CD4-positive, alpha-beta T cell treated with Interleukin-17A for 1 hour (primary cell): ENCODE results near the gene TREML1.

ENCODE experiments used
- DNase-seq: peaks from one replicate; pipeline ENCODE4 v3.0.0-alpha.2; 2020

The TREML1 gene

DNA sequence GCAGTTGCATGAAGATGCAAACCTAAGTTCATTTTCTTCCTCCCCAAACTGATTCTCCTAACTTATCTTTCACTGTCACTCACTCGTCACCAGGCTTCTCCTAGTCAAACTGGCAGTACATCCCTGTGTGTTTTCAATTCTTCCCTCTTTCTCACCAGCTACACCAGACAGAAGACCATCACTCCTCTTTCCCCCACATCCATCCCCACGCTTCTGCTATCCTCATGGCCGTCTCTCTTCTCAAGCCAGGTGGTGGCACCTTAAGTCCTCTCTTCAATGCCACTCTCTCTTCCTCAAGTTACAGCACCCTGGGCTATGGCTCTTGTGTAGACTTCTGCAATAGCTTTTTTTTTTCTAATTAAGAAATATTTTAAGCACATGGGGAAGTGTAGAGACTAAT, 23.1 kb upstream of the TREML1 start:
- DNase-seq = no peak

DNA sequence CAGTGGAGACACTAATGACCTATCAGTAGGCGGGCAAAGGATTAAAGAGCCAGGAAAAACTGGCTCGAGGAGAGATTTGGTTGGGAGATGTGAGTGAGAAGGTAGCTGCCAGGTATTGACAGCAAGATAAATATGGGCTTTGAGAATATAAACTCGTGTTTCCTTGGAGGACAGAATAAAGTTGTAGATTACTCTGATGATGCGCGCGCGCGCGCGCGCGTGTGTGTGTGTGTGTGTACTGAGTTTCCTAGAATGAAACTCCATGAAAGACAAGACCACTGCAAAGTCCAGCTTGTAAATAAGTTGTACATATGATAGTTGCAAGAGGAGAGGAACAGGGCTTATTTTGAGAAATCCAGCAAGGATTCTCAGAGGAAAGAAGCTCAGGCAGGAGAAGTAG, 22.0 kb upstream of the TREML1 start:
- DNase-seq = no peak

DNA sequence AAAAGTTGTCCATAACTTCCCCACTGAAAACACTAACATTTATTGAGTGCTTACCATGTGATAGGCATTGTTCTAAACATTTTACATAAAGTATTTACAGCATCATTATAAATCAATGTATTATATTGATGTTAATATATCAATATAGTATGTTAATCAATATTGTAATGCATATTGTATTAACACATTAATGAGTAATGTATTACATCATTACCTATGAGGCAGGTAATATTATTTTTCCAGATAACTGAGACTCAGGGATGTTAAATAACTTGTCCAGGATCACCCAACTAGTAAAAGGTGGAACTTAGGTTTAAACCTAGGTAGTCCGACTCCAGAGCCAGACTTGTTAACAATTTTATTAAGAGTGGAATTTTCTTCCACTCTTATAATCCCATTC, 20.9 kb upstream of the TREML1 start:
- DNase-seq = no peak

DNA sequence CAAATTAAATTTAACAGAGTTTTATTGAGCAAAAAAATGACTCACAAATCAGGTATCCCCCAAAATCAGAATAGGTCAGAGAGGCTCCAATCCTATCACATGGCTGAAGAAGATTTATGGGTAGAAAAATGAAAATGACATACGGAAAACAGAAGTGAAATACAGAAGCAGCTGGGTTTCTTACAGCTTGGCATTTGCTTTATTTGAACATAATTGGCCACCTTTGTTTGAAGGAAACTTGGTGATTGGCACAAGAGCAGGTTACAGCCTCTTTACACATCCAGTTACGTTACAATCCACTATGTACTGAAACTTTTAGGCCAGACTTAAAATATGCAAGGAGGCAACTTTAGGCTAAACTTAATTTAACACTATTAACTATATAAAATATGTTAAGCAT, 20.5 kb upstream of the TREML1 start:
- no peak for DNase-seq

DNA sequence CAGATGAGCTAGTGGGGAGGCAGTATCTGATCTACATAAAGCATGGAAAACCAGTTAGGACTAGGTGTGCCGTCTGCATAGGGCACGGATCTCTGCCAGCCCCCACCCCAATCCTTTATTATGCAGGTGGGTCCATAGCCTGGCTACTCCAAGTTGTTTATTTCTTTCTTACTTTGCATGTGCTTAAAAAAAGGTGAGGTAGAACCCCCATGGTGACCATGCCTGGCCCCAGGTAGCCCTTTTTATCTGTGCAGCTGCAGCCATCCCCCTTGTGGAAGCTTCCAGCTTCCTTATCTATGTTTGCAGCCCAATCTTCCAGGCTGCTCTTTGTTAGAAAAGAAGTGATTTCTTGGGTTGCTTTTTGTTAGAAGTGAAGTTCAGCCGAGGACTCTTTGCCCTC, 17.8 kb upstream of the TREML1 start:
- DNase-seq = no peak

DNA sequence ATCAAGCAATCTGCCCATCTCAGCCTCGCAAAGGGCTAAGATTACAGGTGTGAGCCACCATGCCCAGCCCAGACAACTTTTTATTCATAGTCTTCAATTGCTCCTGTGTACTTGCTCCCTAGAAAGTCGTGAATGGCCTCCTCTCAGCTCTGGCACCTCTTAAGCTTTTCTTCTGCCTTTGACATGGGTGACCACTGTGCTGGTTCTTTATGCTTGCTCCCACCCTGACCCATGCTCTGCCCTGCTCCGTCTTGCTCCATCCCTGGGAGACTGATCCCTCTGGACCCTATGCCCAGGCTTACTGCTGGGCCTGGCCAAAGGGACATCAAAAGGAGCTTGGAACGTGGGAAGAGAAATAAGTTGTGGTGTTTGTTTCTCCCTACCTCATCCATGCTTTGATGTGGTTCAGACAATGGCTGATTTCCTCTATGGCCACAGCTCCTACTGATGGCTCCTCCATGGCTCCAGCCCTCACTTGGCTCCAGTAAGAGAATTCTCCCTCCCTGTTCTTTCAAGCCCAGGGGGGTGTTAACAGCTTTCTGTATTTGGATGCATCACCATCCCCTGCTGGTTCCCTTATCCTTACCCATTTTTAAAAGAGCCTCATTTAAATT, 16.5 kb upstream of the TREML1 start:
- no peak for DNase-seq

DNA sequence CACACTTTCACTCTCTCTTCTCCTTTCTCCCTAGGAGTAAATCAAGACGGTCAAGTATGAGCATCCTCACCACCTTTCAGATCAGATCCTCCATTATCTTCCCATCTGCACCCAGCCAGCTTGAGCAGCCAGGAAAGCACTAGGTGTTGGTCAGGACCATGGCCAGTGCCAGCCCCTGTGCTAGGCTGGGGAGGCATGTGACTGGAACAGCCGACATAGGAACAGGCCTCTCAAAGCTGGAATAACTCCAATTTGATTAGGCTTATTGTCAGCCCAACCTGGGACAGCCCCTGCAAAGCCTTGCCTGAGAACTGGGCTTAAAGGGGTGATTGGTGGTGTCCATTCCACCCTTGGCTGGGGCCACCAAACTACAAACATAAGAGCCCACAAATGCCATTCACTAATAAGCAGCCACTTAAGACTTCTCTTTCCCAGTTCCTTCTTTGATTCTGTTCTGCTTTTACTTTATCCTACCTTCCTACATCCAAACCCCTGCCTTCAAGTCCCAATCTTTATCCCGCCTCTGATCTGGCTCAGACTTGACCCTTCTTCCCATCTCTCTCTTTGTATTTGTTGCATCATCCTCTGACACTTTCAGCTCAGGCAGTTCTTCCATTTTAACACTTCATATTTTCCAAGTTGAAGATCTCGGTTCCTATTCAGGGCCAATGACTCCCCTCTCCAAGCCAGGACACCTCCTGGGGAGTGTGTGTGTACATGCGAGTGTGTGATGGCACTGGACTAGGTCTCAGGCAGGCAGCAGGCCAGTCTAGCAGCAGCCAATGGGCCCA, 13.2 kb upstream of the TREML1 start:
- DNase-seq = no peak

DNA sequence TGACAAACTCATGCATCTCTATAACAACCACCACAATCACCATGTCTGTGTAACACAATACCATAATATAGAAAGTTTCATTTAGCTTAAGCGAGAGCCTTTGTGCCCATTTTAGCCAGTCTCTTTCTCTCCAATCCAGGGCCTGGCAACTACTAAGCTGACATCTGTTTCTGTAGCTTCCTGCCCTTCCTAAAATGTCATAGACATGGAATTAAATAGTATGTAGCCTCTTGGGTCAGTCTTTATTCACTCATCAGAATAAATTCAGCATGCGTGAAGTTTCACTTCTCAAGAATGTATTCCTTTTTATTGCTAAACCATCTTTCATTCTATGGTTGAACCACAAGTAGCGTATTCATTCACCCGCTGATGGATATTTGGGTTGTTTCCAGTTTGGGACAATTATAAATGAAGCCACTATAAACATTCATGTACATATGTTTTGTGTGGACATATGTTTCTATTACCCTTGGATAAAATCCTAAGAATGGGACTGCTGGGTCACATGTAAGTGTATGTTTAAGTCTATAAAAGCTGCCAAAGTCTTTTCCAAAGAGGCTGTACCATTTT, 10.5 kb upstream of the TREML1 start:
- no peak for DNase-seq

DNA sequence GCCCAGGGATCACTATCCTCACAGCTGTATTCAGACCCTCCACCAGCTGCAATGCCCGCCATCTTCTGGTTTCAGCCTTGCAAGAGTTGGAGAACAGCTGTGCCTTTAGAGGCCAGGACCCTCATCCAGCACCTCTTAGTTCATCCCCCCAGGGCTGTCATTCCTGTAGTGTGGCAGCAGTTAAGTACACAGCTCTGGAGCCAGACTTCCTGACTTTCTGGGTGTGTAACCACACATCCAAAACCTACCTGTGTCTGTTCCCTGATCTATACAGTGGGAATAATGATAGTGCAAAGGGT, 9.2 kb upstream of the TREML1 start:
- DNase-seq = no peak

DNA sequence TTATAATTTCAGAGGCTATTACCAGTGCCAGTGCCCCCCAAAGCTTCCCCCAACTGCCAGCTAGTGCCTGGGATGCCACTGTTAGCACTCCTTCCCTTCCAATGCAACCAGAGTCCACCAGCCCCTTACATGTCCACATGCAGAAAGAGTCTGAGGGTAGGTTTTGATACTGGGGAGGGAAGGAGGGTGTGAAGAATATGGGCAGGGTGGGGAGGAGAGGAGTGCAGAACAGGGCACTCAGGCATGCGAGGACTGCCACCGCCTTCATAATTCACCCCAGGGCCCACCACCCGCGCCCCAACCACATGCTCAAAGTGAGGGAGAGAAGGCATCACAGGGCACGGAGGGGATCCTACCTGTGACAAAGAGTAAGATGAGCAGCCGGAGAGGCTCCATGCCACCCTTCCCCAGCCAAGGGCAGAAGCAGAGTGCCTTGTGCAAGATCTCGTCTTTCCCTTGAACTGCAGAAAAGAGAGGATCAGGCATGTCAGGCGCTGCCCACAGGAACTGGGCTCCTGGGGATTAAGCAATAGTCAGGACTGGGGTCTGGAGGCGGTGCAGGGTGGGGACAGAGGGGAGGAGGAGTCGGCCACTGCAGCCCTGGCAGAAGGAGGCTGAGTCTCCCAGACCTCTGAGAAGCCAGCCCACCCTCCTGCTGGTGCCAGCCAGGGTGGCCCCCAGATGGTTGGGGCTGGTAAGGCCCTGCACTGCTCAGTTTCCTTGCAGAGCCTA, 8.7 kb upstream of the TREML1 start, which contains the start of gene TREM2:
TSS of gene TREM2 (minus strand) at position 430 of the 732 bp plus-strand sequence. CDS start at position 396, 34 bp downstream.
- DNase-seq = no peak

DNA sequence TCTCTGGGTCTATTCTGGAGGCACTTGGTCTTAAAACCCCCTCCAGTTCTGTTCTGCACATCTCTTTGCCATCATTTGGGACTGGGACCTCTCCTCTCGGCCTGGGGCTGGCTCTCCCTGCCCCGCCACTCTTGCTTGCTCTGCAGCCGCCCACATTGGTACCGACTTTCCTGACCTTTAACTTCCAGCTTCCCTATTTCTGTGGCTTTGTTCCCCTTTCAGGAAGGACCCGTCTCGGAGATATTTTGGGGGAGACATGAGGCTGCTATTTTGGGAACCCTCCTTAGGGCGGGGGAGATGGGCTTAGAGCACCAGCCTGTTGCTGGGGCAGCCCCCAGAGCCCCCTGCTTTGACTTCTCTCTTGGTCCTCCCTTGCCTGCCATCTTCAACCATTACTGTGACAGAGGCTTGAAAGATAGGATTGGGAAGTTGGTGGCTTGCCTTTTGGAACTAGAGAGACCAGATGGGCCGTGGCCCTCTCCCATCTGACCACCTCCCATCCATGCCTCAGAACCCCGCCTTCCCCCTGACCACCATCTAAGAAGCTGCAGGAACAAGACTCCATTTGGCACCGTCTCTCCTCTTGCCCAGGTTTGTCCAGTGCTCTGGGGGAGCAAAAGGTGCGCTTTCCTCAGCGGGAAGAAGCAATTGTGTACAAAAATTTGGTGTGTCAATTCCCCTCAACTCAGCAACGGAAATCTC, 7.9 kb upstream of the TREML1 start:
- no peak for DNase-seq

DNA sequence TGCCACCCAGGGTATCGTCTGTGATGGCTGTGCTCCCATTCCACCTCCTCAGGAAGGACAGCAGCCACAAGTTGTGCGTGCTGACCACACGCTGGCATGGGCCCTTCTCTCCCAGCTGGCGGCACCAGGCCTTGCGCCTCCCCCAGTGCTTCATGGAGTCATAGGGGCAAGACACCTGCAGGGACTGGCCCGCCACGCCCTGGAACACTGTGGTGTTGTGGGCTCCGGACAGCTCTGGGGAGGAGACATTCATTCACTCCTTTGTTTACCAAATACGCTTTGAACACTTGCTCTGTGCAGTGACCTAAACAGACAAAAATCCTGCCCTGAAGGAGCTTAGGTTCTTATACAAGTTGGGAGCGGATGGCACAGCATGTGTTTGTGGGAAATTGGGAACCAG, 7.2 kb upstream of the TREML1 start:
- DNase-seq = no peak

DNA sequence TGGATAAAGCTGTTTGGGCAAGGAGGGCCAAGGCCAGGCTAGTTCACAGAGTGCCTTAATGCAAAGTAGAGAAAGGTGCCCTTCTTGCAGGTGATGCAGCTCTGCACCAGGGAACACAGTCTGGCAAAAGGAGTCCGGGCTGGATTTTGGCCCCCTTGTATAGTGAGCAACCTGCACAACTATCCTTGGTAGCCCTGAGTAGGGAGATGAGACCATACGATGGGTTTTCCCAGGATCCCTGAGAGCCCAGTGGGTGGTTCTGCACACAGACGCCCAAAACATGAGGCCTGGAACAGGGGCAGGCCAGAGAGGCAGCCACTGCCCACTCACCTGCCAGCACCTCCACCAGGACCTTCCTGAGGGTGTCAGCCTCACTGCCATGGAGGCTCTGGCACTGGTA, 6.8 kb upstream of the TREML1 start:
- DNase-seq = no peak

DNA sequence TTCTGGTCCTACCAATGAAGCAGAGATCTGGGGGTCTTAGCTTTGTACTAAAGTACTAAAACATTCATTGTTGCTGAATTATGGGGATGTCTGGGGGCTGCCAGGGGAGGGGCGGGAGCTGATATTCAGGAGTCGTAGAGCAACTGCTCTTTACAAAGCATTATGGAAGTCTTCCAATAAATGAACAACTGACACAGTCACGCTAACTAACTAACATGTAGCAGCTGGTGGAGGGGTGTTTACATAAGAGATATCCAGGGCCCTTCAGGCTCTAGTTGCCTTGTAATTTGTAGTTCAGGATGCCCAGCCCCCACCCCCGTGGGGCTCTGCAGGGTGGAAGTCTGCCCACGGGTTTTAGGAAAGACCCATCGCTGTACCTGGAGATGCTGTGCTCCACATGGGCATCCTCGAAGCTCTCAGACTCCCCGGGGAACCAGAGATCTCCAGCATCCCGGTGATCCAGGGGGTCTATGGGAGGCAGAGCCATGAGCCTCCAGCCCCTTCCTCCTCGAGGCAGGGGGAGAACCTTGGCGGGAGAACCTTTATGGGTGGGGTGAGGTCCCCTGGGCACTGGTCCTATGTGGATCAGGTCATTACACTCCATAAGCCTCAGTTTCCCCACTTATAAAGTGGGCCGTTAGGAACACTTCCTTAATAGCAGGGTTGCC, 5.4 kb upstream of the TREML1 start:
- DNase-seq = no peak

DNA sequence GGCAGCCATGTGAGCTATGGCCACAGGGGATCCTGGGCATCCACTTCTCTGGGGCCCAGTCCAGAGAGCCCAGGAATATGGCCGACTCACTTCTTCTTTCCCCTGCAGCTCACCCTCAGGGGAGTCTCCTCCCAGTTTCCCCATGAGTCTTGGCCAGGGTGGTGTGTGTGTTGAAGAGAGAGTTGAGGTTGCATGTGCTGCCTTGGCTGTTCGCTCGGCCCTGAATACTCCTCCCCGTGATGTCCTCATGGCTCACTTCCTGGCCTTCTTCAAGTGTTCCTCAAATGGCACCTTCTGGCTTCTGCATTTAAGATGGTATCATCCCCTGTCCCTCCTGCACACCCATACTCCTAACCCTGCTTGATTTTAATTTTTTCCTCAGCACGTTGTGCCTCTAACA, 3.2 kb upstream of the TREML1 start:
- no peak for DNase-seq

DNA sequence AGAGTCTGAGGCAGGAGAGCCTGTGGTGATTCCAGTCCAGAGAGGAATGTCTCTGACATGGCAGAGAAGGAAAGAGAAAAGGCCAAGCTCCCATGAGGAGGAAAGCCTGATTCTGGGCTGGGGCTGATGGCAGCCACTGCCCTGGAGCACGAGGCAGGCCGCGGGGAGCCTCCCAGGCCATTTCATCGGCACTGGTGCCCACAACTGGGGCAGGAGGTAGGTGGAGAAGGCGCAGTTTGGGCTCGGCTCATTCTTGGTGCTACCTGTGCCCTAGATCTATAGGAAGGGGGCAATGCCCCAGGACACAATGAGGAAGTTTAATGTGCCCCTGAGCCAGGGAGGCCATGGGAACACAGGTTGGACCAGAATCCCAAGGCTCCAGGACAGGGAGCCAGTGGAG, 2.6 kb upstream of the TREML1 start:
- DNase-seq = no peak

DNA sequence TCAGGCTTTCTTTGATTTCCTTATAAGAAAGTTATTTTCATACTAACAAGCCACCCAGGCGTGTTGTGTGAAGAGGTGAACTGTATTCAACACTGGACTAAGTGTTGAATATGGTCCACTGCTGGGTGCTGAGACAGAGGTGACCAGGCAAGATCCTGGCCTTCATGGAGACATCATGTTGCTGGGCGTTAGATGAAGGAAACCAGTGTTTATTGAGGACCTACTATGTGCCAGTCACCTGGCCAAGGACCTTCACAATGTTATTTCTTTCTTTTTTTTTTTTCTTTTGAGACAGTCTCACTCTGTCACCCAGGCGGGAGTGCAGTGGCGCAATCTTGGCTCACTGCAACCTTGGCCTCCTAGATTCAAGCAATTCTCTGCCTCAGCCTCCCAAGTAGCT, 1.9 kb upstream of the TREML1 start:
- DNase-seq = no peak

DNA sequence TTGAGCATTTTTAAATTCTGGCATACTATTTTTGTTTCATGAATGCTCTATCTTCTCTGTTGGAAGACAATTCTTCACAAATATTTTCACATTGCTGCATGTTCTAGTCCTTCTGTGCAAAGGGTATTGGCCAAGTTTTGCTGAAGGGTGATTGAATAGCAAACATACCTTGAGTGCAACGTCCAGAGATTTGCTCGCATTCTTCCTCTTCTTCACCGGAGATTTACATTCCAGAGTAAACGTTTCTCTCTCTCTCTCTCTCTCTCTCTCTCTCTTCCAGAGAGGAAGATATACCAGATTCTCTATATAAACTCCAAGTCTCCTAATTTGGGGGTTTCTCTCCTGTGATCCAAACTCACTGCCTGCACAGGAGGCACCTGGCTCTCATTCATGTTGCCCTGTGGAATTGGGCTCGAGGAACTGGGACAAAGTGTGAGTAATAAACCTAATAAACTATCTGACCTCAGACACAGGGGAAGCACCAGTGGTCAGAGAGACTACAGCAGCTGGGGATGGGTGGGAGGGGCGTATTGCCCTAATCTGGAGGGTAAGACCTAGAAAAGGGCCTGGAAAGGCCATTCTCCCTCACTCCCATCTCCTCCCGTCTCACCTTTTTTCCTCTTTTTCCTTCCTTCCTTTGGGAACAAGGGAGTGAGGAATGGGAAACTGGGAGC, 1.1 kb upstream of the TREML1 start:
- DNase-seq = no peak

DNA sequence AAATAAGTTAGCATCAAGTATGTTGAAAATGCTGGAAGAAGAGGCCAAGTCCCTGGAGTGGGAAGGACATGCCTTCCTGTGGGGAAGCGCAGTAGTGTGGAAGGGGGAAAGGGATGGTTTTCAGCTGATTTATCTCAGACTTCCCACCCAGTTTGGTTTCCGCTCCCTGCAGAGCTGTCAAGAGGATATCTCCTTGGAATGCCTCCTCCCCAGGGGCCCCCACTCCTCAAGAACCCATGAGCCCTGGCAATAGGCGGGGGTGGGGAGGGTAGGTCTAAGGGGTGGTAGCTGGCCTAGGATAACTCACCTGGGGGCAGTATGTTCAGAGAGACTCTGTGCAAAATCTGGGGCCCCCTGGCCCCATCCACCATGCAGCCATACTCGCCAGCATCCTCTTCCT, 696 bp downstream of the TREML1 start:
- DNase-seq = no peak

DNA sequence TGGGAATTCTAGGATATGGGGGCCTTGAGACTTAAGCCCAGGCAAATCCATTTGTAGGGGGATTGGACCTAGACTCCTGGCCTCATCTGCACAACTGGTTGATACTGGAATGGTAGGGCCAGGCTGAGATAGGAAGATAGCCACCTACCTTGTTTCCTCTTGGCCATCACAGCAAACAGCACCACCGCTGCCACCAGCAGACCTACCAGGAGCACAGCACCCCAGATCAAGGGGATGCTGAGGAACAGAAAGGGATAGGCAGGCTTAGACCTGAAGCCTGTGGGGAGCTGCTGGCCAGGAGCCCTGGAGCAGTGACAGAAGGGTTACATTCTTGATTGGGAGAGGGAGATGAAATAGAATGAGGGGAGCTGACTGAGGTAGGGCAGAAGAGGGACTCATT, 3.5 kb downstream of the TREML1 start:
- DNase-seq = no peak

DNA sequence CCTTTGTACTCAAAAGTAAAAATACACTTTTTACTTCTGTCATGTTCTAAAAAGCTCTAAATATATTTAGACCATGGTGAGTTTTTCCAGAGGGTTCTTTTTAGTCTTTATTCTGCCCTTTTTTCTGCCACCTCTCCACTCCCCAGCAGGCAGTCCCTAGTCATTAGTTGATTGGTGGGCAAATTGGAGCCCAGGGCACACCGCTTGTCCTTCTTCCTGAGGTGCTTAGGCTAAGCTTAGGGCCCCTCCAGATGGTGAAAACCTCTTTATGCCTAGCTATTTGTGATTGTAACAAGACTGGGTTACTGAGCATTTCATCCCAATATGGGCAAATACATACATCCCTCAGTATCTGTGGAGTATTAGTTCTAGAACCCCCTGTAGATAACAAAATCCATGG, 6.2 kb downstream of the TREML1 start:
- no peak for DNase-seq

DNA sequence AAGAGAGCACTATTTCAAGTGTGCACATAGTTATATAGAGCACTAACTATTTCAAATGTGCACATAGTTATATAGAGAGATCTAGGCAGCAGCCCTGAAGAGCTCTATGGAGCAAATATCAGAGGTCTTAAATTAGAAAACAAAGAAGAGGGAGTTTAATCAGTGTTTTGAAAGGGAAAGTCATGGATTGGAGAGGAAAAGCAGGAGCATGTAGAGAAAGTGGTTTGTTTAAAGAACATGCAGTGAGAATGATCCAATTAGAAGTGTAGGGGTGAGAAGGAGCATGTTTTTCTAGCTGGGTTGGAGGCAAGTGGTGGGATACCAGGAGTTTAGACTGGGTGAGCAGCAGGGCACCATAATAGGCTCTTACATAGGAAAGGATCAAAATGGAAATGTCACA, 17.2 kb downstream of the TREML1 start:
- DNase-seq = no peak
